GM13976 (cell line): ENCODE results near the gene TSPO.

Experiments
- DNase-seq: peaks from one replicate; pipeline ENCODE4 v3.0.0; 2012; ENCODE audit warnings: low spot score
- in situ Hi-C: fragments of 300-500 bp; cut with MboI; formaldehyde crosslinking; loops from one replicate; pipeline ENCODE4 v1.12.0; 2022; ENCODE audit warnings: low sequenced_read_pairs, mixed read lengths, inconsistent platforms; ENCODE audit not compliant: unreplicated experiment
- TF ChIP-seq, protein P1 (sequence below): IDR thresholded peaks from 2 replicates; pipeline ENCODE4 v1.5.1; 2012; ENCODE audit warnings: borderline replicate concordance, mild to moderate bottlenecking; ENCODE audit not compliant: insufficient read depth; ENCODE audit errors: extremely low read depth, missing control alignments, control extremely low read depth

Gene TSPO

GRCh38 chr22:43186272-43187170 lies 35.2 kb downstream of the TSPO start, which contains the start of gene TTLL12:
Gene TTLL12 (minus strand): TSS chr22:43187134. CDS start chr22:43187069, 65 bp downstream.
- in situ Hi-C loops, result no loop called here
- DNase-seq, result peak; percentile 92
- TF ChIP-seq, protein P1, sequence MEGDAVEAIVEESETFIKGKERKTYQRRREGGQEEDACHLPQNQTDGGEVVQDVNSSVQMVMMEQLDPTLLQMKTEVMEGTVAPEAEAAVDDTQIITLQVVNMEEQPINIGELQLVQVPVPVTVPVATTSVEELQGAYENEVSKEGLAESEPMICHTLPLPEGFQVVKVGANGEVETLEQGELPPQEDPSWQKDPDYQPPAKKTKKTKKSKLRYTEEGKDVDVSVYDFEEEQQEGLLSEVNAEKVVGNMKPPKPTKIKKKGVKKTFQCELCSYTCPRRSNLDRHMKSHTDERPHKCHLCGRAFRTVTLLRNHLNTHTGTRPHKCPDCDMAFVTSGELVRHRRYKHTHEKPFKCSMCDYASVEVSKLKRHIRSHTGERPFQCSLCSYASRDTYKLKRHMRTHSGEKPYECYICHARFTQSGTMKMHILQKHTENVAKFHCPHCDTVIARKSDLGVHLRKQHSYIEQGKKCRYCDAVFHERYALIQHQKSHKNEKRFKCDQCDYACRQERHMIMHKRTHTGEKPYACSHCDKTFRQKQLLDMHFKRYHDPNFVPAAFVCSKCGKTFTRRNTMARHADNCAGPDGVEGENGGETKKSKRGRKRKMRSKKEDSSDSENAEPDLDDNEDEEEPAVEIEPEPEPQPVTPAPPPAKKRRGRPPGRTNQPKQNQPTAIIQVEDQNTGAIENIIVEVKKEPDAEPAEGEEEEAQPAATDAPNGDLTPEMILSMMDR, result no peak

DNA sequence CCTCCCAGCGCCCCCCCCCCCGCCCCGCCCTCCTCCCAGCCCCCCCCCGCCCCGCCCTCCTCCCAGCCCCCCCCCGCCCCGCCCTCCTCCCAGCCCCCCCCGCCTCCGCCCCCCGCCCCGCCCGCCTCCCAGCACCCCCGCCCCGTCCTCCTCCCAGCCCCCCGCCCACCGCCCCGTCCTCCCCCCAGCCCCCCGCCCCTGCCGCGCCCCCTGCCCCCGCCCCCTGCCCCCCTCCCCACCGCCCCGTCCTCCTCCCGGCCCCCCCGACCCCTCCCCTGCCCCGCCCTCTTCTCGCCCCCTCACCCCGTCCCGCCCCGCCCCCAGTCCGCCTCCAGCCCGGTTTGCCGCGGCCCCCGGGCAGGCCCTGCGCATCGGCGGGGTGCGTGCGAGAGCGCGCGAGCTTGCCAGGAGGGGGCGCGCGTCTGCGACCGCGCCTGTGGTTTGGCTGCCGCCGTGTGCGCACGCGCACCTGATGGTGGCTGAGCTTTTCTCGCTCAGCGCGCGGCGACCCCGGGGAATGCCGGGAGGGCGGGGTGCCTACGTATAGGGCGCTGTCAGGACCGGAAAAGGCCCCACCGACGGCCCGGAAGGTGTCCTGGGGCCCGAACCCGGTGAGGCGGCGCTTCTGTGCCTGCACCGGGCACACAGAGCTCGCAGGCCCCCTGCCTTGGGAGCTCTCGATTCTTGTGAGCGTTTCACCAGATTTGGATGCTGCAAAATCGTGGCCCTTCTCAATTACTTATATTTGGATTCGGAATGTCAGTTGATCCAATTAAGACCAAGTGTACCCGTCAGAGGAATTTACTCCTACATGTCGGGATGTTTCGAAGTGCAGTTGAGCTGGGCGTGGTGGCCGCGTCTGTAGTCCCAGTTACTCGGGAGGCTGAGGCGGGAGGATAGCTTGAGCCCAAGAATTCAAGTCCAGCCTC lies 36.1 kb downstream of the TSPO start:
- in situ Hi-C loops, result no loop called here
- TF ChIP-seq, protein P1, result peak; percentile 92
- DNase-seq, result peak; percentile 98

DNA sequence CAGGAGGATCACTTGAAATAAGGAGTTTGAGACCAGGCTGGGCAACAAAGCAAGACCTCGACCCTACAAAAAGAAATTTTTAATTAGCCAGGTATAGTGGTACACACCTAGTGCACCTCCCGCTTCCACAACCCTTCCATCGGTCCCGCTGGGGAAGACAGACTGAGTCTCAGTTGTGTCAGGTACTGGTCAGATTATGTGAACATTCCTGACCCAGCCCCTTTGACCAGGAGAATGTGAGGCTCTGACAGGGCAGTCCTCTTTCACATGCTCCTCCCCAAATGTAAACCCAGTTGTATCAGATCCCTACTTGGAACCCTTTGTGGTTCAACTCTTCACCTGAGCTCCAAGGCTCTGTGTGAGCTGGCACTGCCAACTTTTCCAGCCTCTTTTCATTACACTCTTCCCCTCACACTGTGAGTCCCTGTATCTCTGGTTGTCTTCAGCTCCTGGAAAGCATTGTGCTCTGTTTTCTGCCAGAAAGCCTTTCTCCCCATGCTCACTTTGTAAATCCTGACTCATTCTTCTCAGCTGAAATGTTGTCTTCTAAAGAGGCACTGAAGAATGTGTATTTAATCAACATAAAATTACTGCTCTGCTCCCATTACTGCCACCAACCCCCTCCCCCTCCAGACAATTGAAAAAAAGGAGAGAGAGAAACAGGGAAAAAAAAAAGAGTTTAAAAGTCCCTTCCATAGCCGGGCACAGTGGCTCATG lies 37.6 kb downstream of the TSPO start:
- TF ChIP-seq, protein P1, result no peak
- no peak for DNase-seq
- in situ Hi-C loops, result no loop called here

- TF ChIP-seq, protein P1, result no peak
- in situ Hi-C loops, result no loop called here
- no peak for DNase-seq
Observed at GRCh38 chr22:43191831-43192230, 40.5 kb downstream of the TSPO start.

DNA sequence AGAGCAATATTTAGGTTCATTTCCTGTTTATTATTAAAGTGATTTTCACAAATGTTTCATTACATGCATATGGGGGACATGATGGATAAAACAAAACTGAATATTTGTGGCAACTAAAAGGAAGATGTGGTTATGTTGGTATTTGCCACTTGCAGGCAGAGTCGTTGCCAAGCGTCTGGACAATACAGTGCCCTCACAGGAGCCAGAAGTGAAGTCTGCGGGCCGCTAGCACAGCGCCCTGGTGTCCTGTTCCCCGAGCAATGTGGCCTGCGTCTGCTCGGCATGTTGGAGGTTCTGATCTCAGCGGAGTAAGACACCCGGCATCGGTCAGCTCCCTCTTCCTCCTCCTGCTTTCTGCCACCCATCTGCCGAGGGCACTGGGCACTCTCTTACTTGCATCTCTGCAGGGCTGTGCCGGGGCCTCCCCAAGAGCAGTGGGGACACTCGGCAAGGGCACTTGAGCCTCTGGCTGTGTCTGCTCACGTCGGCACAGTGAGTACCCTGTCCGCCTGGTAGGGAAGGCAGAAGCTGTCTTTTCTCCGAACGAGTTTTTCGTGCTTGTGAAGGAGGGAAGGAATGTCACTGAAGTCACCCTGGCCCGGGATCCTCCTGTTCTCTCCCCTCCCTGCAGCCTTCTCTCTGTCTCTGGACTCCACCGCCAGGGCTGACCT lies 46.0 kb downstream of the TSPO start:
- TF ChIP-seq, protein P1, result no peak
- in situ Hi-C loops, result no loop called here
- no peak for DNase-seq
